KMS-11 (cell line): Measurements from ENCODE around the gene R3HCC1L.

ENCODE experiments used
- H2AFZ ChIP-seq: fragments of 200-600 bp; sonication (generic); 2 replicates; pipeline ENCODE4 v1.6.1; 2016; ENCODE audit warnings: antibody characterized with exemption, mixed run types, low read depth
- H3K27ac ChIP-seq: fragments of 200-600 bp; sonication (generic); 2 replicates; pipeline ENCODE4 v1.6.1; 2016; ENCODE audit warnings: mild to moderate bottlenecking, mixed run types
- H3K27me3 ChIP-seq: fragments of 200-600 bp; sonication (generic); 2 replicates; pipeline ENCODE4 v1.6.1; 2017; ENCODE audit warnings: mild to moderate bottlenecking, low read depth, mixed run types, moderate library complexity; ENCODE audit not compliant: insufficient read depth
- H3K36me3 ChIP-seq: fragments of 200-600 bp; sonication (generic); 2 replicates; pipeline ENCODE4 v1.6.1; 2017; ENCODE audit warnings: mild to moderate bottlenecking, mixed run types; ENCODE audit not compliant: insufficient read depth
- H3K4me1 ChIP-seq: fragments of 200-600 bp; sonication (generic); 2 replicates; pipeline ENCODE4 v1.6.1; 2016; ENCODE audit warnings: mild to moderate bottlenecking, low read depth, mixed run types; ENCODE audit not compliant: poor library complexity, severe bottlenecking
- H3K4me2 ChIP-seq: fragments of 200-600 bp; sonication (generic); 2 replicates; pipeline ENCODE4 v1.7.0; 2016; ENCODE audit warnings: mild to moderate bottlenecking, mixed run types
- H3K4me3 ChIP-seq: fragments of 200-600 bp; sonication (generic); IDR thresholded peaks from 2 replicates; pipeline ENCODE4 v1.6.1; 2017; ENCODE audit warnings: low read depth, low read length, mixed read lengths; ENCODE audit not compliant: insufficient read depth
- H3K79me2 ChIP-seq: fragments of 200-600 bp; sonication (generic); 2 replicates; pipeline ENCODE4 v1.6.1; 2016; ENCODE audit warnings: low read depth, mixed run types; ENCODE audit not compliant: insufficient read depth
- H3K9ac ChIP-seq: fragments of 200-600 bp; sonication (generic); 2 replicates; pipeline ENCODE4 v1.6.1; 2016; ENCODE audit warnings: mild to moderate bottlenecking, mixed run types
- H4K20me1 ChIP-seq: fragments of 200-600 bp; sonication (generic); 2 replicates; pipeline ENCODE4 v1.6.1; 2016; ENCODE audit warnings: mild to moderate bottlenecking, mixed run types; ENCODE audit not compliant: insufficient read depth
- CTCF ChIP-seq: fragments of 200-600 bp; sonication (generic); conservative IDR thresholded peaks from 2 replicates; pipeline ENCODE4 v1.6.1; 2017; ENCODE audit warnings: low read depth, mild to moderate bottlenecking, antibody characterized with exemption, low read length, moderate library complexity, mixed read lengths

R3HCC1L gene

GRCh38 chr10:98242823-98243222 is 108.4 kb downstream of the R3HCC1L start:
- no peak overlapping the region for H3K27ac ChIP-seq
- no peak overlapping the region for H3K4me2 ChIP-seq
- no peak overlapping the region for H3K4me3 ChIP-seq
- no peak overlapping the region for H3K9ac ChIP-seq
- no peaks in the 10 kb centered on the region for H3K27me3 ChIP-seq
- no peaks in the 10 kb centered on the region for H4K20me1 ChIP-seq
- no peaks in the 10 kb centered on the region for H3K4me1 ChIP-seq
- TF ChIP-seq CTCF, result peak; percentile 67
- H3K79me2 ChIP-seq, result no peaks in the 10 kb centered on the region
- no peaks in the 10 kb centered on the region for H3K36me3 ChIP-seq
- no peak overlapping the region for H2AFZ ChIP-seq

- TF ChIP-seq CTCF, result no peak
- H3K27me3 ChIP-seq, result no peaks in the 10 kb centered on the region
- no peaks in the 10 kb centered on the region for H3K79me2 ChIP-seq
- no peak overlapping the region for H3K9ac ChIP-seq
- H3K4me3 ChIP-seq, result no peak overlapping the region
- no peak overlapping the region for H3K4me2 ChIP-seq
- H3K36me3 ChIP-seq, result no peaks in the 10 kb centered on the region
- H3K4me1 ChIP-seq, result no peaks in the 10 kb centered on the region
- H3K27ac ChIP-seq, result no peak overlapping the region
- no peaks in the 10 kb centered on the region for H4K20me1 ChIP-seq
- H2AFZ ChIP-seq, result no peak overlapping the region
Measured at GRCh38 chr10:98244141-98244540, 109.7 kb downstream of the R3HCC1L start.

GRCh38 chr10:98244586-98244985 is 110.1 kb downstream of the R3HCC1L start:
- H3K79me2 ChIP-seq, result no peaks in the 10 kb centered on the region
- no peak overlapping the region for H3K4me3 ChIP-seq
- H3K4me2 ChIP-seq, result no peak overlapping the region
- no peaks in the 10 kb centered on the region for H3K36me3 ChIP-seq
- no peaks in the 10 kb centered on the region for H3K27me3 ChIP-seq
- H3K9ac ChIP-seq, result no peak overlapping the region
- H2AFZ ChIP-seq, result no peak overlapping the region
- no peaks in the 10 kb centered on the region for H3K4me1 ChIP-seq
- H3K27ac ChIP-seq, result no peak overlapping the region
- no peak for TF ChIP-seq CTCF
- H4K20me1 ChIP-seq, result no peaks in the 10 kb centered on the region

- Histone ChIP-seq H3K4me3 (no peak overlapping the region), H3K9ac (no peak overlapping the region), H3K27me3 (no peaks in the 10 kb centered on the region), H2AFZ (no peak overlapping the region), H3K27ac (no peak overlapping the region), H3K4me2 (no peak overlapping the region), H4K20me1 (no peaks in the 10 kb centered on the region), H3K4me1 (no peaks in the 10 kb centered on the region), H3K36me3 (no peaks in the 10 kb centered on the region), H3K79me2 (no peaks in the 10 kb centered on the region)
- TF ChIP-seq CTCF, result no peak
Measured at GRCh38 chr10:98246911-98247805, 112.7 kb downstream of the R3HCC1L start.
